ENCODE results near the gene PTPRN2.

DNA sequence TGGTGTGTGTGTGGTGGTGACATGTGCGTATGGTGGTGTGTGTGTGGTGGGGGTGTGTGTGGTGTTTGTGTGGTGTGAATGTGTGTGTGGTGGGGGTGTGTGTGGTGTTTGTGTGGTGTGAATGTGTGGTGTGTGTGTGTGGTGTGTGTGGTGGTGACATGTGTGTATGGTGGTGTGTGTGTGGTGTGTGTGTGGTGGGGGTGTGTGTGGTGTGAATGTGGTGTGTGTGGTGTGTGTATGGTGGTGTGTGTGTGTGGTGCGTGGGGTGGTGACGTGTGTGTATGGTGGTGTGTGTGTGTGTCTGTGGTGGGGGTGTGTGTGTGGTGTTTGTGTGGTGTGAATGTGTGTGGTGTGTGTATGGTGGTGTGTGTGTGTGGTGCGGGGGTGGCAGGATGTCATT, 797.7 kb downstream of the PTPRN2 start:
- TF ChIP-seq ZNF644 (tag; IDR thresholded peaks at IDR 0.05; ENCODE audit: low read depth): no peak
- TF ChIP-seq, protein P1, sequence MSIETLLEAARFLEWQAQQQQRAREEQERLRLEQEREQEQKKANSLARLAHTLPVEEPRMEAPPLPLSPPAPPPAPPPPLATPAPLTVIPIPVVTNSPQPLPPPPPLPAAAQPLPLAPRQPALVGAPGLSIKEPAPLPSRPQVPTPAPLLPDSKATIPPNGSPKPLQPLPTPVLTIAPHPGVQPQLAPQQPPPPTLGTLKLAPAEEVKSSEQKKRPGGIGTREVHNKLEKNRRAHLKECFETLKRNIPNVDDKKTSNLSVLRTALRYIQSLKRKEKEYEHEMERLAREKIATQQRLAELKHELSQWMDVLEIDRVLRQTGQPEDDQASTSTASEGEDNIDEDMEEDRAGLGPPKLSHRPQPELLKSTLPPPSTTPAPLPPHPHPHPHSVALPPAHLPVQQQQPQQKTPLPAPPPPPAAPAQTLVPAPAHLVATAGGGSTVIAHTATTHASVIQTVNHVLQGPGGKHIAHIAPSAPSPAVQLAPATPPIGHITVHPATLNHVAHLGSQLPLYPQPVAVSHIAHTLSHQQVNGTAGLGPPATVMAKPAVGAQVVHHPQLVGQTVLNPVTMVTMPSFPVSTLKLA (conservative IDR thresholded peaks at IDR 0.05): no peak
- TF ChIP-seq CREB1 (IDR thresholded peaks at IDR 0.05): no peak
- no peak for TF ChIP-seq CREB1 (CRISPR knock-in tag; IDR thresholded peaks at IDR 0.05)
- no peak for TF ChIP-seq POLR2AphosphoS5 (IDR thresholded peaks at IDR 0.05; ENCODE audit: control insufficient read depth, insufficient read depth, low read depth, low read length)
- TF ChIP-seq, protein P2, sequence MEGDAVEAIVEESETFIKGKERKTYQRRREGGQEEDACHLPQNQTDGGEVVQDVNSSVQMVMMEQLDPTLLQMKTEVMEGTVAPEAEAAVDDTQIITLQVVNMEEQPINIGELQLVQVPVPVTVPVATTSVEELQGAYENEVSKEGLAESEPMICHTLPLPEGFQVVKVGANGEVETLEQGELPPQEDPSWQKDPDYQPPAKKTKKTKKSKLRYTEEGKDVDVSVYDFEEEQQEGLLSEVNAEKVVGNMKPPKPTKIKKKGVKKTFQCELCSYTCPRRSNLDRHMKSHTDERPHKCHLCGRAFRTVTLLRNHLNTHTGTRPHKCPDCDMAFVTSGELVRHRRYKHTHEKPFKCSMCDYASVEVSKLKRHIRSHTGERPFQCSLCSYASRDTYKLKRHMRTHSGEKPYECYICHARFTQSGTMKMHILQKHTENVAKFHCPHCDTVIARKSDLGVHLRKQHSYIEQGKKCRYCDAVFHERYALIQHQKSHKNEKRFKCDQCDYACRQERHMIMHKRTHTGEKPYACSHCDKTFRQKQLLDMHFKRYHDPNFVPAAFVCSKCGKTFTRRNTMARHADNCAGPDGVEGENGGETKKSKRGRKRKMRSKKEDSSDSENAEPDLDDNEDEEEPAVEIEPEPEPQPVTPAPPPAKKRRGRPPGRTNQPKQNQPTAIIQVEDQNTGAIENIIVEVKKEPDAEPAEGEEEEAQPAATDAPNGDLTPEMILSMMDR (IDR thresholded peaks at IDR 0.05 in 2 of 3, conservative IDR thresholded peaks at IDR 0.05 in 1 of 3; ENCODE audit: insufficient read depth in 2 of 3, low read depth in 1 of 3, low read length in 3 of 3): no peak
